Common myeloid progenitor, CD34-positive (primary cell): ENCODE results near the gene TBX10.
"Not testable (repeated sequence)": the region's sequence is repeated elsewhere in the genome, so short reads cannot be mapped to it uniquely, and the experiment has no call there.

Source experiments
- CTCF ChIA-PET: fragments of 350-600 bp; sonication (Branson Sonifier 250); formaldehyde crosslinking; loops from one replicate; lab custom pipeline; 2021; ENCODE audit warnings: antibody characterized with exemption; lab: Charles Lee
- POLR2A ChIA-PET: fragments of 350-600 bp; sonication (Branson Sonifier 250); formaldehyde crosslinking; loops from one replicate; lab custom pipeline; 2021; ENCODE audit warnings: antibody characterized with exemption; lab: Charles Lee
- DNase-seq, 3 donors: peaks; one replicate each; pipeline versions ENCODE4 v3.0.0 to v3.0.0-alpha.2; 2013
- H3K27ac ChIP-seq, 2 experiments: 1 replicate in 1 of 2; 2 replicates in 1 of 2; pipeline ENCODE4 v1.7.0; 2013; ENCODE audit warnings: inconsistent platforms in 2 of 2, low read length in 2 of 2, mild to moderate bottlenecking in 2 of 2, low read depth in 1 of 2, moderate library complexity in 1 of 2; ENCODE audit not compliant: severe bottlenecking in 2 of 2, insufficient read depth in 1 of 2, poor library complexity in 1 of 2
- H3K27me3 ChIP-seq, 5 experiments: replicated peaks in 2 of 5; 1 replicate in 3 of 5; 2 replicates in 2 of 5; pipeline versions ENCODE4 v1.6.1 to v1.7.0; 2013; ENCODE audit warnings: low read length in 4 of 5, mild to moderate bottlenecking in 2 of 5, moderate library complexity in 2 of 5, inconsistent platforms in 1 of 5; ENCODE audit not compliant: insufficient read depth in 5 of 5, control insufficient read depth in 4 of 5
- H3K36me3 ChIP-seq, 4 experiments: 1 replicate in 2 of 4; 2 replicates in 2 of 4; pipeline versions ENCODE4 v1.6.1 to v1.7.0; 2013; ENCODE audit warnings: low read length in 3 of 4, control low read depth in 1 of 4, mild to moderate bottlenecking in 1 of 4; ENCODE audit not compliant: control insufficient read depth in 4 of 4, insufficient read depth in 4 of 4
- H3K4me1 ChIP-seq, 4 experiments: 1 replicate in 3 of 4; 2 replicates in 1 of 4; pipeline versions ENCODE4 v1.6.1 to v1.7.1; 2013; ENCODE audit warnings: low read length in 3 of 4, mild to moderate bottlenecking in 3 of 4, control low read depth in 1 of 4, inconsistent platforms in 1 of 4, moderate library complexity in 1 of 4; ENCODE audit not compliant: control insufficient read depth in 4 of 4, insufficient read depth in 4 of 4; ENCODE audit errors: control extremely low read depth in 1 of 4
- H3K4me3 ChIP-seq, 7 experiments: 1 replicate in 4 of 7; 2 replicates in 3 of 7; pipeline versions ENCODE4 v1.5.1 to v1.7.0; 2013; ENCODE audit warnings: mild to moderate bottlenecking in 7 of 7, low read length in 6 of 7, moderate library complexity in 6 of 7, inconsistent platforms in 2 of 7, low read depth in 2 of 7, control low read depth in 1 of 7; ENCODE audit not compliant: insufficient read depth in 4 of 7, control insufficient read depth in 1 of 7; ENCODE audit errors: extremely low read depth in 1 of 7
- H3K9me3 ChIP-seq, 5 experiments: 1 replicate in 4 of 5; 2 replicates in 1 of 5; pipeline versions ENCODE4 v1.6.1 to v1.7.1; 2013; ENCODE audit warnings: low read length in 4 of 5, mild to moderate bottlenecking in 2 of 5, inconsistent platforms in 1 of 5, low read depth in 1 of 5, moderate library complexity in 1 of 5; ENCODE audit not compliant: control insufficient read depth in 4 of 5, insufficient read depth in 2 of 5; ENCODE audit errors: control extremely low read depth in 1 of 5
- WGBS: methylation state at CpG from one replicate; pipeline ENCODE4 v1.1.5; 2013; ENCODE audit not compliant: insufficient coverage; 5-methylcytosine and 5-hydroxymethylcytosine counted together

Gene TBX10

GRCh38 chr11:67627441-67627811 lies 12.1 kb downstream of the TBX10 start:
- no peak for DNase-seq
- CTCF ChIA-PET, result interaction anchor here (1.1 to 16.8 kb wide), 7 partner anchors 11 to 86 kb away, joined by 3 to 169 read pairs (median 14); partner anchors contain the start of gene ACY3
- WGBS, result 97% methylated on average over 4 of the region's 6 CpGs

GRCh38 chr11:67626970-67627369 lies 12.6 kb downstream of the TBX10 start:
- no peaks in the 10 kb centered on the region for H3K9me3 ChIP-seq
- peaks cover 0 to 13% (median 1%) of the 10 kb centered on the region in 4 experiments for H3K36me3 ChIP-seq
- no peaks in the 10 kb centered on the region for H3K27me3 ChIP-seq
- CTCF ChIA-PET, result interaction anchor here (1.1 to 16.8 kb wide), 5 partner anchors 10 to 87 kb away, joined by 3 to 169 read pairs (median 35); partner anchors contain the start of gene ACY3
- 93% methylated on average over 6 of the region's 10 CpGs for whole genome bisulfite sequencing
- no peak overlapping the region for H3K4me3 ChIP-seq
- POLR2A ChIA-PET, result no interaction called here
- no peak overlapping the region for H3K27ac ChIP-seq
- peaks cover 0 to 29% (median 24%) of the 10 kb centered on the region in 4 experiments for H3K4me1 ChIP-seq
- DNase-seq, result no peak

More at GRCh38 chr11:67627441-67627811, 12.1 kb downstream of the TBX10 start:
- Histone ChIP-seq H3K4me3 (no peak overlapping the region), H3K9me3 (no peaks in the 10 kb centered on the region), H3K4me1 (peaks cover 0 to 34% (median 29%) of the 10 kb centered on the region in 4 experiments), H3K36me3 (peaks cover 0 to 13% (median 1%) of the 10 kb centered on the region in 4 experiments), H3K27me3 (no peaks in the 10 kb centered on the region), H3K27ac (no peak overlapping the region)
- POLR2A ChIA-PET, result interaction anchor here (0.8 kb wide), 1 partner anchor 11 kb away, joined by 3 read pairs; no protein-coding TSS in a partner anchor

GRCh38 chr11:67626131-67626833 lies 13.3 kb downstream of the TBX10 start:
- DNase-seq, H3K4me3 ChIP-seq, H3K9me3 ChIP-seq, H3K27me3 ChIP-seq, H3K27ac ChIP-seq, POLR2A ChIA-PET: not testable (repeated sequence)
- Histone ChIP-seq H3K4me1 (peaks cover 0 to 22% (median 18%) of the 10 kb centered on the region in 4 experiments), H3K36me3 (peaks cover 0 to 13% (median 1%) of the 10 kb centered on the region in 4 experiments)
- CTCF ChIA-PET, result interaction anchor here (5.4 to 16.8 kb wide), 3 partner anchors 10 to 33 kb away, joined by 35 to 169 read pairs (median 81); partner anchors contain the start of gene ACY3
- 94% methylated on average over 5 of the region's 10 CpGs for WGBS

- not testable (repeated sequence) for DNase-seq
Observed at GRCh38 chr11:67623795-67624194, 15.8 kb downstream of the TBX10 start.

GRCh38 chr11:67622905-67623304 lies 16.7 kb downstream of the TBX10 start:
- H3K4me1 ChIP-seq, POLR2A ChIA-PET, DNase-seq, H3K4me3 ChIP-seq, H3K27me3 ChIP-seq, H3K27ac ChIP-seq, H3K9me3 ChIP-seq: not testable (repeated sequence)
- CTCF ChIA-PET, result interaction anchor here (1.3 kb wide), 1 partner anchor 43 kb away, joined by 3 read pairs; no protein-coding TSS in a partner anchor
- 100% methylated on average over 2 of the region's 7 CpGs for WGBS
- peaks cover 0 to 12% (median 1%) of the 10 kb centered on the region in 4 experiments for H3K36me3 ChIP-seq

More at GRCh38 chr11:67623795-67624194, 15.8 kb downstream of the TBX10 start:
- H3K9me3 ChIP-seq, POLR2A ChIA-PET, H3K27ac ChIP-seq, H3K27me3 ChIP-seq, H3K4me3 ChIP-seq, H3K4me1 ChIP-seq: not testable (repeated sequence)
- H3K36me3 ChIP-seq, result peaks cover 0 to 13% (median 1%) of the 10 kb centered on the region in 4 experiments
- WGBS, result no CpG with 5 or more reads among the region's 1 CpG
- CTCF ChIA-PET, result interaction anchor here (0.8 to 1.3 kb wide), 2 partner anchors 9 to 42 kb away, joined by 3 read pairs; no protein-coding TSS in a partner anchor

- 100% methylated on average over 1 of the region's 3 CpGs for WGBS
- CTCF ChIA-PET, H3K9me3 ChIP-seq, H3K4me1 ChIP-seq, H3K4me3 ChIP-seq, POLR2A ChIA-PET, H3K36me3 ChIP-seq, DNase-seq, H3K27me3 ChIP-seq, H3K27ac ChIP-seq: not testable (repeated sequence)
Observed at GRCh38 chr11:67621928-67622327, 17.6 kb downstream of the TBX10 start.

- H3K4me3 ChIP-seq, DNase-seq, POLR2A ChIA-PET, H3K27ac ChIP-seq, H3K9me3 ChIP-seq, H3K36me3 ChIP-seq, H3K27me3 ChIP-seq, H3K4me1 ChIP-seq: not testable (repeated sequence)
- 98% methylated on average over 9 of the region's 13 CpGs for WGBS
- CTCF ChIA-PET, result interaction anchor here (8.7 kb wide), 1 partner anchor 9 kb away, joined by 81 read pairs; the partner anchor contains the start of gene NUDT8
Observed at GRCh38 chr11:67620621-67621020, 18.9 kb downstream of the TBX10 start.
